Measurements from ENCODE around the gene PLA2R1. TPM values are rescaled to one million over a fixed set of nuclear protein-coding genes. Genes with fewer than 3 reads are reported as not detected.

The PLA2R1 gene
- polyA plus RNA-seq, 1 of the 3 experiments (the other 2 are of a cell fraction): not detected

DNA sequence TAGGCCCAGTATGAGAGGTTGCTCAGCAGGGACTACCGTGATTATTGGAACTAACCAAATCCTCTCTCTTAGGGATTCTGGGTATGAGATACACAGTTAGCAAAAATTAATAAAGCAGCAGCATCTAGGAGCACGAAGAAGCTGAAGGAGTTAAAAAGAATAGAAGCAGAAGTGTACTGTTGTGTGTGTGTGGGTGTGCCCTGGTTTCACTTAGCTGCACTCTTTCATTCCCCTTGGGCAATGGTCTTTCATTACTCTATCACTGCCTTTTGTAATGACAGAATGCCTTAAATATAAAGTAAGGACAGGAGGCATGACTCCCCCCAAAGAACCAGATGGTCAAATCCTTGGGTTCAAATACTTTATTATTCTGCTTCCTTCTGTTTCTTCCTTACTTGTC, 148.5 kb downstream of the PLA2R1 start:
- Histone ChIP-seq H3K4me1 (ENCODE audit: control insufficient read depth in 1 of 2, insufficient read depth in 2 of 2, low read depth in 1 of 2, low read length in 1 of 2) (no peaks in the 10 kb centered on the region), H3K79me2 (ENCODE audit: insufficient read depth) (no peaks in the 10 kb centered on the region), H3K27me3 (ENCODE audit: insufficient read depth) (no peaks in the 10 kb centered on the region), H3K36me3 (replicated peaks in 1 of 2; ENCODE audit: control insufficient read depth in 1 of 2, insufficient read depth in 2 of 2, low read length in 1 of 2) (no peaks in the 10 kb centered on the region), H3K9me2 (no peaks in the 10 kb centered on the region), H3K4me2 (no peak overlapping the region), H4K20me1 (ENCODE audit: insufficient read depth) (no peaks in the 10 kb centered on the region), H3K9ac (no peak overlapping the region), H3K27ac (ENCODE audit: low read depth in 2 of 2, low read length in 1 of 2) (no peak overlapping the region), H3K9me3 (no peaks in the 10 kb centered on the region), H2AFZ (ENCODE audit: low read depth) (no peak overlapping the region), H3F3A (replicated peaks; ENCODE audit: insufficient read depth) (no peaks in the 10 kb centered on the region), H3K4me3 (ENCODE audit: low read depth in 2 of 2, low read length in 1 of 2) (no peak overlapping the region)
- CTCF ChIA-PET: no interaction called here
- no peak for DNase-seq
- 55% methylated on average over 2 of the region's 2 CpGs for WGBS (ENCODE audit: low lambda C conversion rate)
- TF ChIP-seq RAD21 (IDR thresholded peaks at IDR 0.05; ENCODE audit: low read length) (no peak), TCF12 (IDR thresholded peaks at IDR 0.05) (no peak), TEAD4 (IDR thresholded peaks at IDR 0.05; ENCODE audit: borderline replicate concordance, insufficient read depth) (no peak), POLR2AphosphoS5 (IDR thresholded peaks at IDR 0.05; ENCODE audit: low read depth, low read length) (no peak), ELF1 (IDR thresholded peaks at IDR 0.05) (no peak), MXI1 (IDR thresholded peaks at IDR 0.05; ENCODE audit: low read depth, low read length) (no peak), JUND (IDR thresholded peaks at IDR 0.05) (no peak), GABPA (IDR thresholded peaks at IDR 0.05; ENCODE audit: low read depth) (no peak), RFX5 (IDR thresholded peaks at IDR 0.05; ENCODE audit: low read length) (no peak), TAF1 (IDR thresholded peaks at IDR 0.05; ENCODE audit: borderline replicate concordance, low read depth, low read length) (no peak), FOSL2 (IDR thresholded peaks at IDR 0.05; ENCODE audit: borderline replicate concordance, low read depth) (no peak), SIN3A (IDR thresholded peaks at IDR 0.05; ENCODE audit: borderline replicate concordance, low read depth, low read length) (no peak), NRF1 (IDR thresholded peaks at IDR 0.05; ENCODE audit: low read depth, low read length) (no peak), MEF2A (IDR thresholded peaks at IDR 0.05; ENCODE audit: borderline replicate concordance, low read depth) (no peak)
- TF ChIP-seq, protein P1, sequence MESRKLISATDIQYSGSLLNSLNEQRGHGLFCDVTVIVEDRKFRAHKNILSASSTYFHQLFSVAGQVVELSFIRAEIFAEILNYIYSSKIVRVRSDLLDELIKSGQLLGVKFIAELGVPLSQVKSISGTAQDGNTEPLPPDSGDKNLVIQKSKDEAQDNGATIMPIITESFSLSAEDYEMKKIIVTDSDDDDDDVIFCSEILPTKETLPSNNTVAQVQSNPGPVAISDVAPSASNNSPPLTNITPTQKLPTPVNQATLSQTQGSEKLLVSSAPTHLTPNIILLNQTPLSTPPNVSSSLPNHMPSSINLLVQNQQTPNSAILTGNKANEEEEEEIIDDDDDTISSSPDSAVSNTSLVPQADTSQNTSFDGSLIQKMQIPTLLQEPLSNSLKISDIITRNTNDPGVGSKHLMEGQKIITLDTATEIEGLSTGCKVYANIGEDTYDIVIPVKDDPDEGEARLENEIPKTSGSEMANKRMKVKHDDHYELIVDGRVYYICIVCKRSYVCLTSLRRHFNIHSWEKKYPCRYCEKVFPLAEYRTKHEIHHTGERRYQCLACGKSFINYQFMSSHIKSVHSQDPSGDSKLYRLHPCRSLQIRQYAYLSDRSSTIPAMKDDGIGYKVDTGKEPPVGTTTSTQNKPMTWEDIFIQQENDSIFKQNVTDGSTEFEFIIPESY (IDR thresholded peaks at IDR 0.05; ENCODE audit: borderline replicate concordance, low read depth): no peak
- TF ChIP-seq, protein P2, sequence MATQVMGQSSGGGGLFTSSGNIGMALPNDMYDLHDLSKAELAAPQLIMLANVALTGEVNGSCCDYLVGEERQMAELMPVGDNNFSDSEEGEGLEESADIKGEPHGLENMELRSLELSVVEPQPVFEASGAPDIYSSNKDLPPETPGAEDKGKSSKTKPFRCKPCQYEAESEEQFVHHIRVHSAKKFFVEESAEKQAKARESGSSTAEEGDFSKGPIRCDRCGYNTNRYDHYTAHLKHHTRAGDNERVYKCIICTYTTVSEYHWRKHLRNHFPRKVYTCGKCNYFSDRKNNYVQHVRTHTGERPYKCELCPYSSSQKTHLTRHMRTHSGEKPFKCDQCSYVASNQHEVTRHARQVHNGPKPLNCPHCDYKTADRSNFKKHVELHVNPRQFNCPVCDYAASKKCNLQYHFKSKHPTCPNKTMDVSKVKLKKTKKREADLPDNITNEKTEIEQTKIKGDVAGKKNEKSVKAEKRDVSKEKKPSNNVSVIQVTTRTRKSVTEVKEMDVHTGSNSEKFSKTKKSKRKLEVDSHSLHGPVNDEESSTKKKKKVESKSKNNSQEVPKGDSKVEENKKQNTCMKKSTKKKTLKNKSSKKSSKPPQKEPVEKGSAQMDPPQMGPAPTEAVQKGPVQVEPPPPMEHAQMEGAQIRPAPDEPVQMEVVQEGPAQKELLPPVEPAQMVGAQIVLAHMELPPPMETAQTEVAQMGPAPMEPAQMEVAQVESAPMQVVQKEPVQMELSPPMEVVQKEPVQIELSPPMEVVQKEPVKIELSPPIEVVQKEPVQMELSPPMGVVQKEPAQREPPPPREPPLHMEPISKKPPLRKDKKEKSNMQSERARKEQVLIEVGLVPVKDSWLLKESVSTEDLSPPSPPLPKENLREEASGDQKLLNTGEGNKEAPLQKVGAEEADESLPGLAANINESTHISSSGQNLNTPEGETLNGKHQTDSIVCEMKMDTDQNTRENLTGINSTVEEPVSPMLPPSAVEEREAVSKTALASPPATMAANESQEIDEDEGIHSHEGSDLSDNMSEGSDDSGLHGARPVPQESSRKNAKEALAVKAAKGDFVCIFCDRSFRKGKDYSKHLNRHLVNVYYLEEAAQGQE (IDR thresholded peaks at IDR 0.05; ENCODE audit: low read depth, low read length): no peak
- TF ChIP-seq, protein P3, sequence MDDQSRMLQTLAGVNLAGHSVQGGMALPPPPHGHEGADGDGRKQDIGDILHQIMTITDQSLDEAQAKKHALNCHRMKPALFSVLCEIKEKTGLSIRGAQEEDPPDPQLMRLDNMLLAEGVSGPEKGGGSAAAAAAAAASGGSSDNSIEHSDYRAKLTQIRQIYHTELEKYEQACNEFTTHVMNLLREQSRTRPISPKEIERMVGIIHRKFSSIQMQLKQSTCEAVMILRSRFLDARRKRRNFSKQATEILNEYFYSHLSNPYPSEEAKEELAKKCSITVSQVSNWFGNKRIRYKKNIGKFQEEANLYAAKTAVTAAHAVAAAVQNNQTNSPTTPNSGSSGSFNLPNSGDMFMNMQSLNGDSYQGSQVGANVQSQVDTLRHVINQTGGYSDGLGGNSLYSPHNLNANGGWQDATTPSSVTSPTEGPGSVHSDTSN (IDR thresholded peaks at IDR 0.05): no peak
- TF ChIP-seq, protein P4, sequence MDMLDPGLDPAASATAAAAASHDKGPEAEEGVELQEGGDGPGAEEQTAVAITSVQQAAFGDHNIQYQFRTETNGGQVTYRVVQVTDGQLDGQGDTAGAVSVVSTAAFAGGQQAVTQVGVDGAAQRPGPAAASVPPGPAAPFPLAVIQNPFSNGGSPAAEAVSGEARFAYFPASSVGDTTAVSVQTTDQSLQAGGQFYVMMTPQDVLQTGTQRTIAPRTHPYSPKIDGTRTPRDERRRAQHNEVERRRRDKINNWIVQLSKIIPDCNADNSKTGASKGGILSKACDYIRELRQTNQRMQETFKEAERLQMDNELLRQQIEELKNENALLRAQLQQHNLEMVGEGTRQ (IDR thresholded peaks at IDR 0.05; ENCODE audit: borderline replicate concordance, low read depth, low read length): no peak
- TF ChIP-seq, protein P5, sequence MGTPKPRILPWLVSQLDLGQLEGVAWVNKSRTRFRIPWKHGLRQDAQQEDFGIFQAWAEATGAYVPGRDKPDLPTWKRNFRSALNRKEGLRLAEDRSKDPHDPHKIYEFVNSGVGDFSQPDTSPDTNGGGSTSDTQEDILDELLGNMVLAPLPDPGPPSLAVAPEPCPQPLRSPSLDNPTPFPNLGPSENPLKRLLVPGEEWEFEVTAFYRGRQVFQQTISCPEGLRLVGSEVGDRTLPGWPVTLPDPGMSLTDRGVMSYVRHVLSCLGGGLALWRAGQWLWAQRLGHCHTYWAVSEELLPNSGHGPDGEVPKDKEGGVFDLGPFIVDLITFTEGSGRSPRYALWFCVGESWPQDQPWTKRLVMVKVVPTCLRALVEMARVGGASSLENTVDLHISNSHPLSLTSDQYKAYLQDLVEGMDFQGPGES (IDR thresholded peaks at IDR 0.05; ENCODE audit: low read depth, low read length): no peak
- TF ChIP-seq, protein P6, sequence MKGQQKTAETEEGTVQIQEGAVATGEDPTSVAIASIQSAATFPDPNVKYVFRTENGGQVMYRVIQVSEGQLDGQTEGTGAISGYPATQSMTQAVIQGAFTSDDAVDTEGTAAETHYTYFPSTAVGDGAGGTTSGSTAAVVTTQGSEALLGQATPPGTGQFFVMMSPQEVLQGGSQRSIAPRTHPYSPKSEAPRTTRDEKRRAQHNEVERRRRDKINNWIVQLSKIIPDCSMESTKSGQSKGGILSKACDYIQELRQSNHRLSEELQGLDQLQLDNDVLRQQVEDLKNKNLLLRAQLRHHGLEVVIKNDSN (IDR thresholded peaks at IDR 0.05; ENCODE audit: borderline replicate concordance, low read depth): no peak
- POLR2A ChIA-PET: no interaction called here

All from SK-N-SH (cell line).